GM20431 (cell line): Measurements from ENCODE around the gene CYP4B1.
"Not testable (repeated sequence)": the region's sequence is repeated elsewhere in the genome, so short reads cannot be mapped to it uniquely, and the experiment has no call there.

Experiments used
- in situ Hi-C: fragments of 300-500 bp; cut with MseI, MboI; formaldehyde crosslinking; loops from one replicate; pipeline ENCODE4 v1.15.0; 2020; ENCODE audit warnings: low sequenced_read_pairs; ENCODE audit not compliant: unreplicated experiment

Gene CYP4B1

DNA sequence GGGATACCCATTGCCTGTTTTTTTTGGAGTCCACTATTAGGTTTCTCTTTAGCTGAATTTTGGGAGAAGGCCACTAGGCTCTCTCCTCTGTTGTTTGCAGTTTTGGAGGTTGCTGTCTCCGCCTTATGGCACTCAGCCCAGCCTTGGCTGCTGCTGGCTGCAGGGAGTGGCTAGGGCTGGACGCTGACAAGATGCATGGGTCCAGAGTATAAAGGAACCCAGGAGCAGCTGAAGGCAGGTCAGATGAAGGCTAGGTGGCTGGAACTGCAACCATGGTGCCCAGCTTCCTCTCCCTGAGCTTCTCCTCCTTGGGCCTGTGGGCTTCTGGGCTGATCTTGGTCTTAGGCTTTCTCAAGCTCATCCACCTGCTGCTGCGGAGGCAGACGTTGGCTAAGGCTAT lies at the start of gene CYP4B1:
Gene CYP4B1 (plus strand): TSS at position 237 of the 400 bp plus-strand sequence. CDS start 36 bp downstream, at position 273.
- in situ Hi-C loops, result no loop called here

DNA sequence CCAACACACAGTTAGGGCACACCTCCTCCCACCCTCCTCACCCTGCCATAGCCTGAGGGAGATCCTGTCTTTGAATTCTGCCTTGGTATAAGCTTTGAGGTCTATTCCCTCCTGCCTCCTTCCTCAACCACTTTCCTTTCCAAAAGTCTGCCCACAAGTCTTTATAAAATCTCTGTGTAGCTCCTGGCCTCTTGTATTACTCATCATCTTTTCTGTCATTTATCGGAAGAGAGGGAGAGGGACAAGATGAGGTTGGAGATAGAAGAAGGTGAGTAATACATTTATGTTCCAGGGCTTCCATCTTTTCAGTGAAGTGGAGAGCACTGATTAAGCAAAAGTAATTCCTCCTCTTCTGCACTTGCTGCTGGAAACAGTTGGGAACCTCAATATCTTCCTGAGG lies 49.4 kb upstream of the CYP4B1 start:
- in situ Hi-C loops, result no loop called here

DNA sequence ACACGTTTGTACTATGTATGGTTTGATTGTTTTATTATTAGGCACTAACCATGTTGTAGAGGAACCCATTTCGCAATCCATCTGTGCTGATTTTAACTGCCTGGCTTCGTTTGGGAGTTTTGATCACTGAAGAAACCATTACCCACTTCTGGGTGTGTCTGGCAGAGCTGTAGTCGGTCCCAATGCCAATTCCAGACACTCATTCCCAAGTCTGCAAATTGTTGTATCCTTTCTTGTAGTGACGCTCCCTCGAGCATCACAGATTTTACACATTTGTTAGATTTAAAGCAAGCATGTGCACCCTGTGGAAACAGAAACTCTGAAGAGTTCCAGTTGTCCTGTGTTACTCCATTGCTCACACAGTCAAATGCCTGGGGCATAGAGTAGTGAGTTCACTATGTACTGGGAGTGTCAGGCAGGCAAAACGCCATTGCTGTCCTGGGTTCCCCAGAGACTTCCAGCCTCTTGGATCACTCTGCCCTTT lies 48.9 kb upstream of the CYP4B1 start:
- in situ Hi-C loops, result no loop called here

DNA sequence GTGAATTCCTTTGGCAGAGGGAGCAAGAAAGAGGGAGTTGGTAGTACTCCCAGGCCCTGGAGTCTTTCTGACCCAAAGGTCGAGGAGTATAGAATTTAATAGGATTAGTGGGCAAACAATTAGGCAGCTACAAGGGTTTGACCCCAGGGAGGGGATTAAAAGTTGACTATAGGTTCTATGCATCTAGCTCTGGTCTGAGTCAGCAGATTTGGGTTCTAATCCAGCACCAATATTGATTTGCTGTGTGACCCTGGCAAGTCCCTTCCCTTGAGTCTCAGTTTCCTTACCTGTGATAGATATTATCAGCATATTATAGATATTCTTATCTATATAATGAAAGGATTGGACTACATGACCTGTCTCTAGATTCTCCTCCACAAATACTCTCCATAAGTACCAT lies 44.9 kb upstream of the CYP4B1 start:
- in situ Hi-C loops, result no loop called here

- in situ Hi-C loops, result not testable (repeated sequence)
Measured at GRCh38 chr1:46754707-46755106, 44.1 kb upstream of the CYP4B1 start.

GRCh38 chr1:46755121-46755520 lies 43.7 kb upstream of the CYP4B1 start:
- in situ Hi-C loops, result no loop called here

GRCh38 chr1:46757247-46757955 lies 41.4 kb upstream of the CYP4B1 start:
- in situ Hi-C loops, result no loop called here

GRCh38 chr1:46757956-46758528 lies 40.8 kb upstream of the CYP4B1 start:
- in situ Hi-C loops, result no loop called here

GRCh38 chr1:46760558-46761166 lies 38.2 kb upstream of the CYP4B1 start:
- in situ Hi-C loops, result no loop called here

DNA sequence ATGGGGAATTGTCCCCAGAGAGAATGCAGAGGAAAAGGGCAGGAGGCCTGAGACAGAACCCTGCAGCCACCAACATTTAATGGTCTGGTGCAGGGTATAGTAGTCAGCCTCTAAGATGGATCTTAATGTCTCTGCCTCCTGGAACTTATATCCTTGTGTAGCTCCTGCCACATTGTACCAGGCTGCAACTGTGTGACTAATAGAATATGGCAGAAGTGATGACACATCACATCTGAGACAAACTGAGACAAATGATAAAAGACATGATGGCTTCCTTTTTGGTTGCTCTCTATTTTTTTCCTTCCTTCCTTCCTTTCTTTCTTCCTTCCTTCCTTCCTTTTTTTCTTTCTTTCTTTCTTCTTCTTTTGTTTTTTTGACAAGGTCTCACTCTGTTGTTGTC lies 37.1 kb upstream of the CYP4B1 start:
- in situ Hi-C loops, result no loop called here

GRCh38 chr1:46764402-46764801 lies 34.4 kb upstream of the CYP4B1 start:
- in situ Hi-C loops, result no loop called here

GRCh38 chr1:46767649-46768282 lies 31.1 kb upstream of the CYP4B1 start:
- in situ Hi-C loops, result no loop called here

DNA sequence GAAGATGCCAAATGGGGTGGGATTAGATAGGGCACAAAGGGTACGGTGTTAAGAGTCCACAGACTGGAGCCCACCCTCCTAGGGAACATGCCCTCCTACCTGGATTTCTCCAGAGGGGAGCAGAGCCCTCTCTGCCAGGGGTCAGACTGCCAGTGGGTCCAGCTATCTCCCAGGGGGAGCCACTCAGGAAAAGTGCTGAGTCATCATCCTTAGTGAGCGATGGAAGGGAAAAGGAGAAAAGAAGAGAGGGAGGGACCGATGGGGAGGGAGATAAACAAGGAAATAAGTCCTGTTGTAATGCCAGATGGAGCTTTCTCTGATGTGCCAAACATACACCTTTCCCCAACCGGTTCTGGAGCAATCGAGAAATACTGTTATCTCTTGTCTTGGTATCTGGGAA lies 30.4 kb upstream of the CYP4B1 start:
- in situ Hi-C loops, result no loop called here

- in situ Hi-C loops, result no loop called here
Measured at GRCh38 chr1:46769028-46769740, 29.7 kb upstream of the CYP4B1 start.

GRCh38 chr1:46770541-46770940 lies 28.3 kb upstream of the CYP4B1 start:
- in situ Hi-C loops, result no loop called here

DNA sequence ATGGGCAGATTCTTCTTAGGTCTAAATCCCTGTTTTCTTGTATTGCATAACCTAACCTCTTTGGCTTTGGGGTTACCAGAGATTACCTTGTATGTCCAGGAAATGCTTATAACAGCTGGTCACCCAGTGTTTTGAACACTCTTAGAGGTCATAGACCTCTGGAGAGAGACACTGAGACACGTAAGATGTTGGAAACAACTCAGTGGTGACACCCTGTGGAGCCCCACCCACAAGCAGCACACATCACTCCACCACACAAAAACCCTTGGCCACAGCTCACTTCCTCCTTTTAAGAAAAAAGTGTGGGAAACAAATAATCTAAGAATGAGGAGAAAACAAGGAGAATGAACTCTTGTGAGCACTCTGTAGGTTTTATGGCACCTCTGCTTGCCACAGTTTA lies 26.3 kb upstream of the CYP4B1 start:
- in situ Hi-C loops, result no loop called here

DNA sequence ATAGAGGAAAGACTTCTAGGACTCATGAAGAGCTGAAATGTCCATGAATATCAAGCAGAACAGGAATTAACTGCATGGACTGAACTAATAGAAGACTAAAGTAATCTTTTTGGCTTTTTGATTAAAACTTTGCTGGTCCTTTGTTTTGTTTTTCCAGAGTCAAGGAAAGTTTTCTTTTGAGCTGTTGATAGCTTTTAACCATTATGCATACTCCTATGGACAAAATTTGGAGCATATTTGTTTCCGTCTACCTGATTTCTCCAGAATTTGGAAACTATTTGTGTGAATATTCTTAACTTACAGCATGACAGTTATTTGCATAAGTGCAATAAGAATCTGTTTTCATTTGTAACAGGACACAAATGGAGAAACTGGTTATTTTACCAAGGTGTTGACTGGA lies 24.5 kb upstream of the CYP4B1 start:
- in situ Hi-C loops, result no loop called here

DNA sequence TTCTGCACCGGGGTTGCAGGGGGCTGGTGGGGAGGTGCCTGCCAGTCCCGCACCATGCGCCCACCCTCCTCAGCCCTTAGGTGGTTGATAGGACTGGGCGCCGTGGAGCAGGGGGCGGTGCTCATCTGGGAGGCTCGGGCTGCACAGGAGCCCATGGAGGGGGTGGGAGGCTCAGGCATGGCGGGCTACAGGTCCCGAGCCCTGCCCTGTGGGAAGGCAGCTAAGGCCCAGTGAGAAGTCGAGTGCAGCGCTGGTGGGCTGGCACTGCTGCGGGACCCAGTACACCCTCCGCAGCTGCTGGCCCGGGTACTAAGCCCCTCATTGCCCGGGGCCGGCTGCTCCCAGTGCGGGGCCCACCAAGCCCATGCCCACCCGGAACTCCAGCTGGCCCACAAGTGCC lies 20.4 kb upstream of the CYP4B1 start:
- in situ Hi-C loops, result not testable (repeated sequence)

DNA sequence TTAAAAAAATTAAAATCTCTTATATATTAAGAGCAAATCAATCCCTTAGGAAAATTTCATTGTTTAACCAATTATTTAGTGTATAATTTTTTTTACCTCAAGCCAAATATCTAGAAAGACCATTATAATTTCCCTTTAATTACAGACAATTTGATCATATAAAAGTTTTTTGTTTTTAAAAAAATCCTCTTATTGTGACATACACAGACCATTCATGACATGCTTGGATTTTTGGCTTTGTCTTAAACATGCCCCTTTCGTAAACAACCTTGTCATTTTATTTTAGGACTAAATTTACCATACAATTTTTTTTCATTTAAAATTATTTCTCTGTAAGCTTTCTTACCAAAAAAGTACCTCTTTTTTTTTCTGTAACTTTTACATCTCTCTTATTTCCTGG lies 14.2 kb upstream of the CYP4B1 start:
- in situ Hi-C loops, result no loop called here

DNA sequence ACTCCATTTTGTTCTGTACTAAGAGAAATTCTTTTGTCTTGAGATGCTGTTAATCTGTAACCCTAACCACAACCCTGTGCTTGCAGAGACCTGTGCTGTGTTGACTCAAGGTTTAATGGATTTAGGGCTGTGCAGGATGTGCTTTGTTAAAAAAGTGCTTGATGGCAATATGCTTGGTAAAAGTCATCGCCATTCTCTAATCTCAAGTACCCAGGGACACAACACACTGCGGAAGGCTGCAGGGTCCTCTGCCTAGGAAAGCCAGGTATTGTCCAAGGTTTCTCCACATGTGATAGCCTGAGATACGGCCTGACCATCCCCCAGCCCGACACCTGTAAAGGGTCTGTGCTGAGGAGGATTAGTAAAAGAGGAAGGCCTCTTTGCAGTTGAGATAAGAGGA lies 10.2 kb upstream of the CYP4B1 start:
- in situ Hi-C loops, result not testable (repeated sequence)
